ENCODE results near the gene DMRTA1.

- TF ChIP-seq, protein P1, sequence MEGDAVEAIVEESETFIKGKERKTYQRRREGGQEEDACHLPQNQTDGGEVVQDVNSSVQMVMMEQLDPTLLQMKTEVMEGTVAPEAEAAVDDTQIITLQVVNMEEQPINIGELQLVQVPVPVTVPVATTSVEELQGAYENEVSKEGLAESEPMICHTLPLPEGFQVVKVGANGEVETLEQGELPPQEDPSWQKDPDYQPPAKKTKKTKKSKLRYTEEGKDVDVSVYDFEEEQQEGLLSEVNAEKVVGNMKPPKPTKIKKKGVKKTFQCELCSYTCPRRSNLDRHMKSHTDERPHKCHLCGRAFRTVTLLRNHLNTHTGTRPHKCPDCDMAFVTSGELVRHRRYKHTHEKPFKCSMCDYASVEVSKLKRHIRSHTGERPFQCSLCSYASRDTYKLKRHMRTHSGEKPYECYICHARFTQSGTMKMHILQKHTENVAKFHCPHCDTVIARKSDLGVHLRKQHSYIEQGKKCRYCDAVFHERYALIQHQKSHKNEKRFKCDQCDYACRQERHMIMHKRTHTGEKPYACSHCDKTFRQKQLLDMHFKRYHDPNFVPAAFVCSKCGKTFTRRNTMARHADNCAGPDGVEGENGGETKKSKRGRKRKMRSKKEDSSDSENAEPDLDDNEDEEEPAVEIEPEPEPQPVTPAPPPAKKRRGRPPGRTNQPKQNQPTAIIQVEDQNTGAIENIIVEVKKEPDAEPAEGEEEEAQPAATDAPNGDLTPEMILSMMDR (IDR thresholded peaks at IDR 0.05) = no peak
- no peak for TF ChIP-seq POLR2A (IDR thresholded peaks at IDR 0.05)
Observed at GRCh38 chr9:22481566-22481965, 34.9 kb downstream of the DMRTA1 start.

All from testis (tissue), 2 donors.